HG03060 (cell line): Measurements from ENCODE around the gene NAPEPLD.
A peak's percentile ranks its signal among the peaks of the same experiment; 100 is the strongest.
"Not testable (repeated sequence)": the region's sequence is repeated elsewhere in the genome, so short reads cannot be mapped to it uniquely, and the experiment has no call there.

Experiments
- ATAC-seq: cut with Tn5 transposase; IDR thresholded peaks from one replicate; pipeline ENCODE4 v1.9.1; 2021; ENCODE audit warnings: low read depth, moderate number of reproducible peaks; ENCODE audit not compliant: unreplicated experiment

The NAPEPLD gene

GRCh38 chr7:103074519-103075336, 74.2 kb downstream of the NAPEPLD start, which contains the start of the genes ARMC10 and FBXL13:
Gene ARMC10 (plus strand): TSS chr7:103075140. CDS start chr7:103075273, 133 bp downstream.
Gene FBXL13 (minus strand): TSS chr7:103074796.
- ATAC-seq = peak; percentile 80

- no peak for ATAC-seq
These were observed 74.8 kb downstream of the NAPEPLD start for GRCh38 chr7:103073989-103074518.

GRCh38 chr7:103071000-103071399, 77.9 kb downstream of the NAPEPLD start:
- ATAC-seq = no peak

GRCh38 chr7:103068414-103069403, 80.2 kb downstream of the NAPEPLD start:
- ATAC-seq = no peak

GRCh38 chr7:103065667-103066066, 83.2 kb downstream of the NAPEPLD start:
- ATAC-seq = no peak

- ATAC-seq = no peak
These were observed 85.0 kb downstream of the NAPEPLD start for GRCh38 chr7:103063895-103064294.

GRCh38 chr7:103059471-103059870, 89.4 kb downstream of the NAPEPLD start:
- ATAC-seq = no peak

- ATAC-seq = no peak
These were observed 90.8 kb downstream of the NAPEPLD start for GRCh38 chr7:103058122-103058521.

GRCh38 chr7:103056006-103056405, 92.9 kb downstream of the NAPEPLD start:
- not testable (repeated sequence) for ATAC-seq

- no peak for ATAC-seq
These were observed 97.4 kb downstream of the NAPEPLD start for GRCh38 chr7:103051519-103051918.
